HEK293 (cell line): ENCODE results near the gene LTB4R.

Experiments used
- CTCF ChIA-PET: fragments of 350-600 bp; formaldehyde crosslinking; extraction: SDS; loops from one replicate; lab custom pipeline; 2021; ENCODE audit warnings: antibody characterized with exemption; lab: Yijun Ruan, JAX
- POLR2A ChIA-PET: fragments of 300-600 bp; formaldehyde crosslinking; extraction: SDS; loops from one replicate; lab custom pipeline; 2020; ENCODE audit warnings: antibody characterized with exemption, inconsistent platforms; lab: Yijun Ruan, JAX
- H3K27ac ChIP-seq: fragments of 200-500 bp; sonication (Bioruptor generic); 2 replicates; pipeline ENCODE4 v1.5.1; 2014; ENCODE audit warnings: low read depth, low read length, control low read depth, inconsistent platforms; ENCODE audit errors: extremely low read depth
- H3K36me3 ChIP-seq, 2 experiments: fragments of 200-500 bp in 1 of 2; sonication (Bioruptor generic) in 1 of 2; 1 replicate in 1 of 2; 2 replicates in 1 of 2; pipeline ENCODE4 v1.5.1; 2014 to 2017; ENCODE audit warnings: inconsistent platforms in 2 of 2, low read length in 2 of 2; ENCODE audit not compliant: control insufficient read depth in 2 of 2, insufficient read depth in 1 of 2
- H3K4me1 ChIP-seq: fragments of 200-500 bp; sonication (Bioruptor generic); 2 replicates; pipeline ENCODE4 v1.5.1; 2014; ENCODE audit warnings: mild to moderate bottlenecking, low read length, inconsistent platforms; ENCODE audit not compliant: control insufficient read depth, insufficient read depth
- H3K4me3 ChIP-seq: 2 replicates; pipeline ENCODE4 v1.5.1; 2011; ENCODE audit warnings: low read depth, mild to moderate bottlenecking, control low read depth, low read length, moderate library complexity
- H3K9me3 ChIP-seq: fragments of 200-500 bp; sonication (Bioruptor generic); 2 replicates; pipeline ENCODE4 v1.5.1; 2014; ENCODE audit warnings: low read depth, low read length, inconsistent platforms; ENCODE audit not compliant: control insufficient read depth, insufficient read depth
- MEIS1 ChIP-seq: sonication (generic); formaldehyde crosslinking; IDR thresholded peaks from 2 replicates; pipeline ENCODE4 v1.8.1; 2022; ENCODE audit warnings: missing genetic modification reagents, mild to moderate bottlenecking, borderline replicate concordance
- MYNN ChIP-seq: fragments of 450-650 bp; formaldehyde crosslinking; IDR thresholded peaks from 2 replicates; pipeline ENCODE4 v1.5.1; 2016; ENCODE audit warnings: missing biosample characterization, missing genetic modification characterization, borderline replicate concordance
- SCRT1 ChIP-seq: fragments of 450-650 bp; formaldehyde crosslinking; IDR thresholded peaks from 2 replicates; pipeline ENCODE4 v1.5.1; 2016; ENCODE audit warnings: missing biosample characterization, missing genetic modification characterization, borderline replicate concordance
- SP2 ChIP-seq: fragments of 450-650 bp; formaldehyde crosslinking; IDR thresholded peaks from 2 replicates; pipeline ENCODE4 v1.5.1; 2016; ENCODE audit warnings: missing biosample characterization, missing genetic modification characterization
- ZBTB21 ChIP-seq: fragments of 450-650 bp; formaldehyde crosslinking; IDR thresholded peaks from 2 replicates; pipeline ENCODE4 v1.5.1; 2017; ENCODE audit warnings: missing biosample characterization, missing genetic modification characterization
- ZFHX2 ChIP-seq: fragments of 450-650 bp; formaldehyde crosslinking; conservative IDR thresholded peaks from 2 replicates; pipeline ENCODE4 v1.5.1; 2016; ENCODE audit warnings: missing biosample characterization, missing genetic modification characterization
- ZNF16 ChIP-seq: fragments of 450-650 bp; formaldehyde crosslinking; IDR thresholded peaks from 2 replicates; pipeline ENCODE4 v1.5.1; 2016; ENCODE audit warnings: low read depth, missing biosample characterization, missing genetic modification characterization
- ZNF311 ChIP-seq: fragments of 450-650 bp; formaldehyde crosslinking; IDR thresholded peaks from 2 replicates; pipeline ENCODE4 v1.5.1; 2017; ENCODE audit warnings: missing biosample characterization, missing genetic modification characterization, borderline replicate concordance
- ZNF324 ChIP-seq: fragments of 450-650 bp; formaldehyde crosslinking; IDR thresholded peaks from 2 replicates; pipeline ENCODE4 v1.5.1; 2016; ENCODE audit warnings: missing biosample characterization, missing genetic modification characterization
- ZNF561 ChIP-seq: fragments of 450-650 bp; IDR thresholded peaks from 2 replicates; pipeline ENCODE4 v1.5.1; 2018; ENCODE audit warnings: missing biosample characterization, missing genetic modification characterization, borderline replicate concordance
- ZSCAN16 ChIP-seq: fragments of 450-650 bp; formaldehyde crosslinking; IDR thresholded peaks from 2 replicates; pipeline ENCODE4 v1.5.1; 2016; ENCODE audit warnings: missing biosample characterization, missing genetic modification characterization
- TF ChIP-seq, protein P1 (sequence below): fragments of 450-650 bp; formaldehyde crosslinking; conservative IDR thresholded peaks from 2 replicates; pipeline ENCODE4 v1.5.1; 2016; ENCODE audit warnings: low read depth, missing biosample characterization, missing genetic modification characterization
- TF ChIP-seq, protein P2 (sequence below): fragments of 450-650 bp; formaldehyde crosslinking; IDR thresholded peaks from 2 replicates; pipeline ENCODE4 v1.5.1; 2016; ENCODE audit warnings: missing biosample characterization, missing genetic modification characterization
- TF ChIP-seq, protein P3 (sequence below): IDR thresholded peaks from 2 replicates; pipeline ENCODE4 v1.6.1; 2011; ENCODE audit warnings: mild to moderate bottlenecking, low read depth, low read length, borderline replicate concordance
- TF ChIP-seq, protein P4 (sequence below): fragments of 450-650 bp; formaldehyde crosslinking; IDR thresholded peaks from 2 replicates; pipeline ENCODE4 v1.5.1; 2016; ENCODE audit warnings: missing biosample characterization, missing genetic modification characterization
- TF ChIP-seq, protein P5 (sequence below): fragments of 450-650 bp; formaldehyde crosslinking; IDR thresholded peaks from 2 replicates; pipeline ENCODE4 v1.5.1; 2016; ENCODE audit warnings: missing biosample characterization, missing genetic modification characterization
- TF ChIP-seq, protein P6 (sequence below): fragments of 450-650 bp; formaldehyde crosslinking; IDR thresholded peaks from 2 replicates; pipeline ENCODE4 v1.5.1; 2017; ENCODE audit warnings: missing biosample characterization, mild to moderate bottlenecking, missing genetic modification characterization, moderate library complexity

LTB4R gene

DNA sequence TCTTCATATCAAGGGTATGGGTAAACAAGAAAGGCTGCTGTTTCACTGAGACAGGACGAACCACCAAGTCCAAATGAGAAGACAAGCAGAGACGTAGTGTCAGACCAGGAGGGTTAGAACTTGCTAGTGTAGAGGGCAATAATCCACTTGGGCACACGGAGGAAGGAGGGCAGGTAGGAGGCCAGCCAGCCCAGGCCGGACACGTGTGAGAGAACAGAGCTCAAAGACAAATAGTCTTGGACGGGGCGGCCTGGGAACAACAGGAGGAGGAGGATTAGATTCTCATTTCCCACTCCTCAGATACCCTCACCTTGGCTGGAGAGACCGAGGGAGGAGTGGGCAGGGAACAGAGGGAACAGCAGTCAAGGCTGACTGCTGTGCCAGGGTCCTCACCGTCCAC is 20.6 kb upstream of the LTB4R start (continued):
- TF ChIP-seq, protein P1, sequence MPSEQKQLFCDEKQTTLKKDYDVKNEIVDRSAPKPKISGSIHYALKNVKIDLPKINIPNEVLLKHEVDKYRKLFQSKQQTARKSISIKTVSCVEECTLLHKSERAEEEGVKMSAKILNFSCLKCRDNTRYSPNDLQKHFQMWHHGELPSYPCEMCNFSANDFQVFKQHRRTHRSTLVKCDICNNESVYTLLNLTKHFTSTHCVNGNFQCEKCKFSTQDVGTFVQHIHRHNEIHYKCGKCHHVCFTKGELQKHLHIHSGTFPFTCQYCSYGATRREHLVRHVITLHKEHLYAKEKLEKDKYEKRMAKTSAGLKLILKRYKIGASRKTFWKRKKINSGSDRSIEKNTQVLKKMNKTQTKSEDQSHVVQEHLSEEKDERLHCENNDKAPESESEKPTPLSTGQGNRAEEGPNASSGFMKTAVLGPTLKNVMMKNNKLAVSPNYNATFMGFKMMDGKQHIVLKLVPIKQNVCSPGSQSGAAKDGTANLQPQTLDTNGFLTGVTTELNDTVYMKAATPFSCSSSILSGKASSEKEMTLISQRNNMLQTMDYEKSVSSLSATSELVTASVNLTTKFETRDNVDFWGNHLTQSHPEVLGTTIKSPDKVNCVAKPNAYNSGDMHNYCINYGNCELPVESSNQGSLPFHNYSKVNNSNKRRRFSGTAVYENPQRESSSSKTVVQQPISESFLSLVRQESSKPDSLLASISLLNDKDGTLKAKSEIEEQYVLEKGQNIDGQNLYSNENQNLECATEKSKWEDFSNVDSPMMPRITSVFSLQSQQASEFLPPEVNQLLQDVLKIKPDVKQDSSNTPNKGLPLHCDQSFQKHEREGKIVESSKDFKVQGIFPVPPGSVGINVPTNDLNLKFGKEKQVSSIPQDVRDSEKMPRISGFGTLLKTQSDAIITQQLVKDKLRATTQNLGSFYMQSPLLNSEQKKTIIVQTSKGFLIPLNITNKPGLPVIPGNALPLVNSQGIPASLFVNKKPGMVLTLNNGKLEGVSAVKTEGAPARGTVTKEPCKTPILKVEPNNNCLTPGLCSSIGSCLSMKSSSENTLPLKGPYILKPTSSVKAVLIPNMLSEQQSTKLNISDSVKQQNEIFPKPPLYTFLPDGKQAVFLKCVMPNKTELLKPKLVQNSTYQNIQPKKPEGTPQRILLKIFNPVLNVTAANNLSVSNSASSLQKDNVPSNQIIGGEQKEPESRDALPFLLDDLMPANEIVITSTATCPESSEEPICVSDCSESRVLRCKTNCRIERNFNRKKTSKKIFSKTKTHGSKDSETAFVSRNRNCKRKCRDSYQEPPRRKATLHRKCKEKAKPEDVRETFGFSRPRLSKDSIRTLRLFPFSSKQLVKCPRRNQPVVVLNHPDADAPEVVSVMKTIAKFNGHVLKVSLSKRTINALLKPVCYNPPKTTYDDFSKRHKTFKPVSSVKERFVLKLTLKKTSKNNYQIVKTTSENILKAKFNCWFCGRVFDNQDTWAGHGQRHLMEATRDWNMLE: no peak

DNA sequence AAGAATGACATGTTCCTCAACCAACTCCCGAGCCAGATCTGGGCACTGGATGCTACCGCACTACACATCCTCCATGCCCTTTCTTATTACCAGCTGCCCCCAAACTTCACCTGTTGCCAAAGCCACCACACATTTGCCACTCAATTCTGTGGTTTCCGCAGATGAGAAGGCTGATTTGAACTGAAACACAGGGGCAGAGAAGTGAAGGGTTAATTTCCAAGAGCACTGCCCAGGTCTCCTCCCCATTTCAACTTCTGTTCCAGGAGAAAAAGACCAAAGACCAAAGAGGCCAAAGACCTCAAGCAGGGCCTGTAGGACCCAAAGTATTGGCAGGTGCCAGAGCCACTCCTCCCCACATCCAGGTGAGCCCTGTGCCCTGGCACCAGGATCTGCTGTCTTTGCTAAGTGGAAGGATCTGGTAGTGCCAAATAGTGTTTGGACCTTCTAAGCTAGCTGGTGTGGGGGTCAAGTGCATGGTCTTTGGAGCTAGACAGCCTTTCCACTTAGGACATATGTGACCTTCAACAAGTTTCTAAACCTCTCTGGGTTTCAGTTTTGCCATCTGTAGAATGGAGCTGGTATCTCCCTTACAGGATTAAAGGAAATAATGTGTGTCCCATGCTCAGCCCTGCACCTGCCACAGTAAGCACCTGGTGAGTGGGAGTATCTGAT is 19.7 kb upstream of the LTB4R start:
- POLR2A ChIA-PET: interaction anchor here (0.9 to 2.0 kb wide), 2 partner anchors 21 to 49 kb away, joined by 3 to 8 read pairs; partner anchors contain the start of genes RABGGTA and TINF2
- CTCF ChIA-PET: interaction anchor here (1.2 to 1.6 kb wide), 3 partner anchors 16 to 140 kb away, joined by 6 to 7 read pairs (median 6); partner anchors contain the start of genes CIDEB and TINF2
- Histone ChIP-seq H3K4me1 (peaks cover under 1% of the 10 kb centered on the region; the same call in 1 of the 2 replicates), H3K36me3 (peaks cover 10 to 56% of the 10 kb centered on the region in 2 experiments)
- no peak for TF ChIP-seq SCRT1
- TF ChIP-seq ZNF311 (tag by site-specific recombination): no peak
- TF ChIP-seq ZNF324 (tag by site-specific recombination): no peak
- TF ChIP-seq ZBTB21: no peak
- TF ChIP-seq, protein P2, sequence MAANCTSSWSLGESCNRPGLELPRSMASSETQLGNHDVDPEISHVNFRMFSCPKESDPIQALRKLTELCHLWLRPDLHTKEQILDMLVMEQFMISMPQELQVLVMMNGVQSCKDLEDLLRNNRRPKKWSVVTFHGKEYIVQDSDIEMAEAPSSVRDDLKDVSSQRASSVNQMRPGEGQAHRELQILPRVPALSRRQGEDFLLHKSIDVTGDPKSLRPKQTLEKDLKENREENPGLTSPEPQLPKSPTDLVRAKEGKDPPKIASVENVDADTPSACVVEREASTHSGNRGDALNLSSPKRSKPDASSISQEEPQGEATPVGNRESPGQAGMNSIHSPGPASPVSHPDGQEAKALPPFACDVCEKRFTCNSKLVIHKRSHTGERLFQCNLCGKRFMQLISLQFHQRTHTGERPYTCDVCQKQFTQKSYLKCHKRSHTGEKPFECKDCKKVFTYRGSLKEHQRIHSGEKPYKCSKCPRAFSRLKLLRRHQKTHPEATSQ (tag by site-specific recombination): no peak
- TF ChIP-seq MEIS1 (CRISPR knock-in tag): no peak
- no peak for TF ChIP-seq MYNN (tag by site-specific recombination)
- TF ChIP-seq, protein P3, sequence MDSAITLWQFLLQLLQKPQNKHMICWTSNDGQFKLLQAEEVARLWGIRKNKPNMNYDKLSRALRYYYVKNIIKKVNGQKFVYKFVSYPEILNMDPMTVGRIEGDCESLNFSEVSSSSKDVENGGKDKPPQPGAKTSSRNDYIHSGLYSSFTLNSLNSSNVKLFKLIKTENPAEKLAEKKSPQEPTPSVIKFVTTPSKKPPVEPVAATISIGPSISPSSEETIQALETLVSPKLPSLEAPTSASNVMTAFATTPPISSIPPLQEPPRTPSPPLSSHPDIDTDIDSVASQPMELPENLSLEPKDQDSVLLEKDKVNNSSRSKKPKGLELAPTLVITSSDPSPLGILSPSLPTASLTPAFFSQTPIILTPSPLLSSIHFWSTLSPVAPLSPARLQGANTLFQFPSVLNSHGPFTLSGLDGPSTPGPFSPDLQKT: no peak
- no peak for TF ChIP-seq ZSCAN16 (tag by site-specific recombination)
- TF ChIP-seq, protein P4, sequence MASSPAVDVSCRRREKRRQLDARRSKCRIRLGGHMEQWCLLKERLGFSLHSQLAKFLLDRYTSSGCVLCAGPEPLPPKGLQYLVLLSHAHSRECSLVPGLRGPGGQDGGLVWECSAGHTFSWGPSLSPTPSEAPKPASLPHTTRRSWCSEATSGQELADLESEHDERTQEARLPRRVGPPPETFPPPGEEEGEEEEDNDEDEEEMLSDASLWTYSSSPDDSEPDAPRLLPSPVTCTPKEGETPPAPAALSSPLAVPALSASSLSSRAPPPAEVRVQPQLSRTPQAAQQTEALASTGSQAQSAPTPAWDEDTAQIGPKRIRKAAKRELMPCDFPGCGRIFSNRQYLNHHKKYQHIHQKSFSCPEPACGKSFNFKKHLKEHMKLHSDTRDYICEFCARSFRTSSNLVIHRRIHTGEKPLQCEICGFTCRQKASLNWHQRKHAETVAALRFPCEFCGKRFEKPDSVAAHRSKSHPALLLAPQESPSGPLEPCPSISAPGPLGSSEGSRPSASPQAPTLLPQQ: no peak
- TF ChIP-seq, protein P5, sequence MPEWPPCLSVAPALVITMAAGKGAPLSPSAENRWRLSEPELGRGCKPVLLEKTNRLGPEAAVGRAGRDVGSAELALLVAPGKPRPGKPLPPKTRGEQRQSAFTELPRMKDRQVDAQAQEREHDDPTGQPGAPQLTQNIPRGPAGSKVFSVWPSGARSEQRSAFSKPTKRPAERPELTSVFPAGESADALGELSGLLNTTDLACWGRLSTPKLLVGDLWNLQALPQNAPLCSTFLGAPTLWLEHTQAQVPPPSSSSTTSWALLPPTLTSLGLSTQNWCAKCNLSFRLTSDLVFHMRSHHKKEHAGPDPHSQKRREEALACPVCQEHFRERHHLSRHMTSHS: no peak
- TF ChIP-seq ZNF16: no peak
- TF ChIP-seq, protein P6, sequence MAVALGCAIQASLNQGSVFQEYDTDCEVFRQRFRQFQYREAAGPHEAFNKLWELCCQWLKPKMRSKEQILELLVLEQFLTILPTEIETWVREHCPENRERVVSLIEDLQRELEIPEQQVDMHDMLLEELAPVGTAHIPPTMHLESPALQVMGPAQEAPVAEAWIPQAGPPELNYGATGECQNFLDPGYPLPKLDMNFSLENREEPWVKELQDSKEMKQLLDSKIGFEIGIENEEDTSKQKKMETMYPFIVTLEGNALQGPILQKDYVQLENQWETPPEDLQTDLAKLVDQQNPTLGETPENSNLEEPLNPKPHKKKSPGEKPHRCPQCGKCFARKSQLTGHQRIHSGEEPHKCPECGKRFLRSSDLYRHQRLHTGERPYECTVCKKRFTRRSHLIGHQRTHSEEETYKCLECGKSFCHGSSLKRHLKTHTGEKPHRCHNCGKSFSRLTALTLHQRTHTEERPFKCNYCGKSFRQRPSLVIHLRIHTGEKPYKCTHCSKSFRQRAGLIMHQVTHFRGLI (tag by site-specific recombination): no peak
- TF ChIP-seq SP2 (tag by site-specific recombination): no peak
- TF ChIP-seq ZNF561 (tag by site-specific recombination): no peak
- TF ChIP-seq ZFHX2 (tag by site-specific recombination): no peak
- TF ChIP-seq, all 188 proteins: peak for 0
- no peak overlapping the region for H3K27ac ChIP-seq
- H3K9me3 ChIP-seq: no peaks in the 10 kb centered on the region
- H3K4me3 ChIP-seq: no peak overlapping the region
